Peyer's patch (tissue), 4 donors: ENCODE results near the gene BTAF1.
"Not testable (repeated sequence)": the region's sequence is repeated elsewhere in the genome, so short reads cannot be mapped to it uniquely, and the experiment has no call there.

Experiments used
- CTCF ChIP-seq, 6 experiments: fragments of 450-650 bp in 4 of 6; fragments of 200-600 bp in 2 of 6; sonication (generic) in 1 of 6; IDR thresholded peaks; one replicate each; pipeline ENCODE4 v1.5.1; 2017 to 2019; ENCODE audit warnings: antibody characterized with exemption in 6 of 6, mild to moderate bottlenecking in 3 of 6, moderate library complexity in 1 of 6
- POLR2A ChIP-seq, 2 donors: fragments of 450-650 bp; IDR thresholded peaks; one replicate each; pipeline ENCODE4 v1.5.1; 2017; ENCODE audit warnings: antibody characterized with exemption in 2 of 2, mild to moderate bottlenecking in 2 of 2, moderate library complexity in 2 of 2

- TF ChIP-seq CTCF, POLR2A (IDR thresholded peaks at IDR 0.05): not testable (repeated sequence)
Observed at GRCh38 chr10:92025340-92025739, 101.8 kb downstream of the BTAF1 start.
